B cell (primary cell): ENCODE measurements around the gene SYNE2. TPM values are rescaled to one million over a fixed set of nuclear protein-coding genes. Genes with fewer than 3 reads are reported as not detected.

ENCODE experiments used
- ATAC-seq: fragments of 200-7000 bp; cut with Tn5 transposase; one replicate; pipeline ENCODE4 v1.10.0; 2021; ENCODE audit warnings: low read depth, mild to moderate bottlenecking, moderate number of reproducible peaks, moderate library complexity
- CTCF ChIA-PET: fragments of 350-600 bp; sonication (Branson Sonifier 250); formaldehyde crosslinking; loops from one replicate; lab custom pipeline; 2021; ENCODE audit warnings: antibody characterized with exemption, inconsistent platforms; lab: Charles Lee
- POLR2A ChIA-PET: fragments of 350-600 bp; sonication (Branson Sonifier 250); formaldehyde crosslinking; loops from one replicate; lab custom pipeline; 2021; ENCODE audit warnings: antibody characterized with exemption; lab: Charles Lee
- DNase-seq: peaks from one replicate; pipeline ENCODE4 v3.0.0; 2013
- H2AFZ ChIP-seq: 2 replicates; pipeline ENCODE4 v1.6.1; 2012; ENCODE audit warnings: mild to moderate bottlenecking, low read depth, low read length; ENCODE audit not compliant: insufficient read depth, poor library complexity, severe bottlenecking
- H3K27ac ChIP-seq, 2 donors: 1 replicate in 1 of 2; 2 replicates in 1 of 2; pipeline ENCODE4 v1.5.1; 2012 to 2013; ENCODE audit warnings: low read length in 2 of 2, mild to moderate bottlenecking in 2 of 2, moderate library complexity in 1 of 2
- H3K27me3 ChIP-seq, 4 experiments: fragments of 200-600 bp in 1 of 4; sonication (generic) in 1 of 4; replicated peaks in 1 of 4; 1 replicate in 2 of 4; 2 replicates in 2 of 4; pipeline versions ENCODE4 v1.6.1 to v1.7.0; 2013 to 2016; ENCODE audit warnings: low read length in 3 of 4, mild to moderate bottlenecking in 2 of 4, mixed read lengths in 1 of 4, moderate library complexity in 1 of 4; ENCODE audit not compliant: insufficient read depth in 4 of 4, control insufficient read depth in 3 of 4; ENCODE audit errors: control extremely low read depth in 1 of 4
- H3K36me3 ChIP-seq, 2 experiments: replicated peaks in 1 of 2; 1 replicate in 1 of 2; 2 replicates in 1 of 2; pipeline versions ENCODE4 v1.6.1 to v1.7.1; 2013; ENCODE audit warnings: low read length in 1 of 2; ENCODE audit not compliant: insufficient read depth in 2 of 2, control insufficient read depth in 1 of 2; ENCODE audit errors: control extremely low read depth in 1 of 2, extremely low read depth in 1 of 2
- H3K4me1 ChIP-seq, 2 donors: fragments of 200-600 bp in 1 of 2; sonication (generic) in 1 of 2; 1 replicate in 1 of 2; 2 replicates in 1 of 2; pipeline versions ENCODE4 v1.5.1 to v1.6.1; 2013 to 2017; ENCODE audit warnings: low read length in 2 of 2; ENCODE audit not compliant: control insufficient read depth in 2 of 2, insufficient read depth in 2 of 2
- H3K4me2 ChIP-seq: replicated peaks from 2 replicates; pipeline ENCODE3; 2012; ENCODE audit warnings: mild to moderate bottlenecking, low read depth, low read length; ENCODE audit not compliant: poor library complexity, severe bottlenecking
- H3K4me3 ChIP-seq, 5 experiments: fragments of 200-600 bp in 1 of 5; sonication (generic) in 1 of 5; 1 replicate in 3 of 5; 2 replicates in 2 of 5; pipeline versions ENCODE4 v1.5.1 to v1.7.0; 2011 to 2016; ENCODE audit warnings: low read length in 4 of 5, mild to moderate bottlenecking in 4 of 5, low read depth in 2 of 5, control low read depth in 1 of 5, moderate library complexity in 1 of 5; ENCODE audit not compliant: insufficient read depth in 1 of 5; ENCODE audit errors: control extremely low read depth in 1 of 5, extremely low read depth in 1 of 5
- H3K79me2 ChIP-seq: fragments of 200-600 bp; sonication (generic); one replicate; pipeline ENCODE4 v1.6.0; 2016; ENCODE audit warnings: low read length; ENCODE audit not compliant: control insufficient read depth, insufficient read depth
- H3K9ac ChIP-seq: fragments of 200-600 bp; sonication (generic); 2 replicates; pipeline ENCODE4 v1.6.1; 2017; ENCODE audit warnings: mild to moderate bottlenecking, low read length, moderate library complexity
- H3K9me3 ChIP-seq, 3 donors: one replicate each; pipeline versions ENCODE4 v1.6.1 to v1.7.1; 2013; ENCODE audit warnings: low read length in 2 of 3; ENCODE audit not compliant: control insufficient read depth in 2 of 3, insufficient read depth in 1 of 3; ENCODE audit errors: control extremely low read depth in 1 of 3
- H4K20me1 ChIP-seq: 2 replicates; pipeline ENCODE4 v1.6.0; 2012; ENCODE audit warnings: mild to moderate bottlenecking, low read length; ENCODE audit not compliant: insufficient read depth, control insufficient read depth, poor library complexity, severe bottlenecking
- H3K27ac Mint-ChIP-seq: one replicate; pipeline ENCODE4 v1.8.0; 2021; ENCODE audit warnings: mixed read lengths
- H3K27me3 Mint-ChIP-seq: one replicate; pipeline ENCODE4 v1.8.0; 2021; ENCODE audit warnings: mixed read lengths
- H3K4me1 Mint-ChIP-seq: one replicate; pipeline ENCODE4 v1.8.0; 2021; ENCODE audit warnings: mixed read lengths
- H3K4me3 Mint-ChIP-seq: one replicate; pipeline ENCODE4 v1.8.0; 2021; ENCODE audit warnings: mixed read lengths
- H3K9me3 Mint-ChIP-seq: one replicate; pipeline ENCODE4 v1.8.0; 2022; ENCODE audit warnings: mixed read lengths; ENCODE audit not compliant: insufficient read depth
- EZH2 ChIP-seq: IDR thresholded peaks from 2 replicates; pipeline ENCODE4 v1.6.1; 2012; ENCODE audit warnings: borderline replicate concordance, low read depth, mild to moderate bottlenecking, moderate library complexity, low read length; ENCODE audit not compliant: insufficient read depth, poor library complexity, severe bottlenecking
- WGBS: methylation state at CpG from one replicate; pipeline ENCODE4 v1.1.5; 2013; ENCODE audit warnings: missing lambda C conversion rate; ENCODE audit not compliant: insufficient coverage; 5-methylcytosine and 5-hydroxymethylcytosine counted together
- intact Hi-C: fragments of 100-400 bp; cut with micrococcal nuclease; formaldehyde crosslinking; loops from one replicate; pipeline ENCODE4 v1.10.0; 2022
- polyA plus RNA-seq: library from polyadenylated mRNA; depleted of rRNA; stranded (reverse); fragments of >200 nt; gene quantifications from 2 replicates; pipeline ENCODE4 v1.2.3, GENCODE V29; 2012
- total RNA-seq, 2 donors: library from RNA; stranded (reverse); fragments of 120-200 nt in 1 of 2; gene quantifications; 1 replicate in 1 of 2; 2 replicates in 1 of 2; pipeline versions ENCODE4 v1.2.3 to v1.2.4, GENCODE V29; 2013 to 2022
- TF ChIP-seq, protein P1 (sequence below): fragments of 200-600 bp; IDR thresholded peaks from one replicate; pipeline ENCODE4 v1.8.0; 2022; ENCODE audit warnings: antibody characterized with exemption, mild to moderate bottlenecking

Gene SYNE2
- total and polyA plus RNA-seq, 2 donors (not counting 1 experiment from before 2014, with no cell fraction given): 39.5 to 105 TPM

GRCh38 chr14:63952053-63952932, 99.5 kb downstream of the SYNE2 start:
- no peak overlapping the region for H2AFZ ChIP-seq
- no peak overlapping the region for H3K4me2 ChIP-seq
- ATAC-seq (no peak), DNase-seq (no peak)
- Mint-ChIP-seq H3K27ac (no peak overlapping the region), H3K9me3 (no peaks in the 10 kb centered on the region), H3K4me3 (no peak overlapping the region), H3K4me1 (no peaks in the 10 kb centered on the region), H3K27me3 (no peaks in the 10 kb centered on the region)
- H3K79me2 ChIP-seq: no peaks in the 10 kb centered on the region
- no peak overlapping the region for H3K27ac ChIP-seq
- H3K9ac ChIP-seq: no peak overlapping the region
- POLR2A ChIA-PET: no interaction called here
- no peaks in the 10 kb centered on the region for H3K4me1 ChIP-seq
- 100% methylated on average over 2 of the region's 6 CpGs for WGBS
- H3K9me3 ChIP-seq: no peaks in the 10 kb centered on the region
- H4K20me1 ChIP-seq: no peaks in the 10 kb centered on the region
- H3K27me3 ChIP-seq: no peaks in the 10 kb centered on the region
- TF ChIP-seq, protein P1, sequence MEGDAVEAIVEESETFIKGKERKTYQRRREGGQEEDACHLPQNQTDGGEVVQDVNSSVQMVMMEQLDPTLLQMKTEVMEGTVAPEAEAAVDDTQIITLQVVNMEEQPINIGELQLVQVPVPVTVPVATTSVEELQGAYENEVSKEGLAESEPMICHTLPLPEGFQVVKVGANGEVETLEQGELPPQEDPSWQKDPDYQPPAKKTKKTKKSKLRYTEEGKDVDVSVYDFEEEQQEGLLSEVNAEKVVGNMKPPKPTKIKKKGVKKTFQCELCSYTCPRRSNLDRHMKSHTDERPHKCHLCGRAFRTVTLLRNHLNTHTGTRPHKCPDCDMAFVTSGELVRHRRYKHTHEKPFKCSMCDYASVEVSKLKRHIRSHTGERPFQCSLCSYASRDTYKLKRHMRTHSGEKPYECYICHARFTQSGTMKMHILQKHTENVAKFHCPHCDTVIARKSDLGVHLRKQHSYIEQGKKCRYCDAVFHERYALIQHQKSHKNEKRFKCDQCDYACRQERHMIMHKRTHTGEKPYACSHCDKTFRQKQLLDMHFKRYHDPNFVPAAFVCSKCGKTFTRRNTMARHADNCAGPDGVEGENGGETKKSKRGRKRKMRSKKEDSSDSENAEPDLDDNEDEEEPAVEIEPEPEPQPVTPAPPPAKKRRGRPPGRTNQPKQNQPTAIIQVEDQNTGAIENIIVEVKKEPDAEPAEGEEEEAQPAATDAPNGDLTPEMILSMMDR: no peak
- H3K4me3 ChIP-seq: no peak overlapping the region
- CTCF ChIA-PET: interaction anchor here (0.9 kb wide), 1 partner anchor 100 kb away, joined by 3 read pairs; the partner anchor contains the start of gene SYNE2
- peaks cover 3 to 9% of the 10 kb centered on the region in 2 experiments for H3K36me3 ChIP-seq
- intact Hi-C loops: no loop called here

DNA sequence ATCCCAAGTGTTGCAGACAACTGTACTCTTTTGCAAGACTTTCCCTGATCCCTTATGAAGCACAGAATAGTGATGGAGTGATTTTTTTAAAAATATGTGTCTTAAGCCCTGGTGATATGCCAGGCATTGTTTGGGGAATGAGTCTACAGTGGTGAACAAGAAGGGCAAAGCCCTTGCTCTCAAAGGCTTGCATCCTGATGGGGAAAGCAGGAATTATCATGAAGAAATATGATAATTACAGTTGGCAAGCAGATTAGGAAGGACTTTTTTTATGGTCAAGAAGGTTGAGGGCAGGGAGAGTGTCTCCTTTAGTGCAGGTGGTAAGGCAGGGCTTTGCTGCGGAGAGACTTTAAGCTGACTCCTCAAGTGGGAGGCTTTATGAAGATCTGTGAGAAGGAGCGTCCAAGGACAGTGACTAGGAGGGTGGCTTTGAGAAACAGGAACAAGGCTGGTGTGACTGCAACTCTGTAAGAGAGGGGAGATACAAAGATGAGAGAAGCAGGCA, 100.2 kb downstream of the SYNE2 start:
- Histone ChIP-seq H3K27me3 (no peaks in the 10 kb centered on the region), H4K20me1 (no peaks in the 10 kb centered on the region), H3K4me3 (no peak overlapping the region), H3K36me3 (peaks cover 3 to 9% of the 10 kb centered on the region in 2 experiments), H3K79me2 (no peaks in the 10 kb centered on the region), H3K4me1 (no peaks in the 10 kb centered on the region), H3K9ac (no peak overlapping the region), H3K9me3 (no peaks in the 10 kb centered on the region), H2AFZ (no peak overlapping the region), H3K27ac (no peak overlapping the region), H3K4me2 (no peak overlapping the region)
- no peak for ATAC-seq
- no peak overlapping the region for H3K4me3 Mint-ChIP-seq
- ChIA-PET CTCF (interaction anchor here (0.9 kb wide), 1 partner anchor 100 kb away, joined by 3 read pairs; the partner anchor contains the start of gene SYNE2), POLR2A (no interaction called here)
- intact Hi-C loops: no loop called here
- DNase-seq: no peak
- H3K4me1 Mint-ChIP-seq: no peaks in the 10 kb centered on the region
- no peaks in the 10 kb centered on the region for H3K9me3 Mint-ChIP-seq
- no peak overlapping the region for H3K27ac Mint-ChIP-seq
- no peak for TF ChIP-seq EZH2
- TF ChIP-seq, protein P1: no peak
- 100% methylated on average over 2 of the region's 2 CpGs for WGBS
- no peaks in the 10 kb centered on the region for H3K27me3 Mint-ChIP-seq
